ENCODE measurements around the gene CDC34. TPM values are rescaled to one million over a fixed set of nuclear protein-coding genes. Genes with fewer than 3 reads are reported as not detected.

CDC34 gene
- total and polyA plus RNA-seq, 12 donors, result 70.2 to 162 (median 77.5) TPM

- peaks cover 27 to 82% (median 64%) of the 10 kb centered on the region in 9 donors for H3K4me1 ChIP-seq
- H3K9me3 ChIP-seq, result no peaks in the 10 kb centered on the region
- intact Hi-C loops (cut with DNase I), result loop anchor here in 1 of 10 donors (5.0 kb wide), 1 partner anchor 43 kb away; the partner anchor contains the start of gene CDC34
- peaks cover 0 to 24% (median 6%) of the 10 kb centered on the region in 9 donors for H3K36me3 ChIP-seq
- H3K27ac ChIP-seq, result peak overlapping the region; percentile 85 to 98 (median 96)
- H3K4me3 ChIP-seq, result peak overlapping the region; percentile 6 to 100 (median 93)
- H3K27me3 ChIP-seq, result no peaks in the 10 kb centered on the region
- DNase-seq (peak; percentile 66 to 69), ATAC-seq (peak; percentile 13 to 67 (median 46))
- TF ChIP-seq, protein P1, sequence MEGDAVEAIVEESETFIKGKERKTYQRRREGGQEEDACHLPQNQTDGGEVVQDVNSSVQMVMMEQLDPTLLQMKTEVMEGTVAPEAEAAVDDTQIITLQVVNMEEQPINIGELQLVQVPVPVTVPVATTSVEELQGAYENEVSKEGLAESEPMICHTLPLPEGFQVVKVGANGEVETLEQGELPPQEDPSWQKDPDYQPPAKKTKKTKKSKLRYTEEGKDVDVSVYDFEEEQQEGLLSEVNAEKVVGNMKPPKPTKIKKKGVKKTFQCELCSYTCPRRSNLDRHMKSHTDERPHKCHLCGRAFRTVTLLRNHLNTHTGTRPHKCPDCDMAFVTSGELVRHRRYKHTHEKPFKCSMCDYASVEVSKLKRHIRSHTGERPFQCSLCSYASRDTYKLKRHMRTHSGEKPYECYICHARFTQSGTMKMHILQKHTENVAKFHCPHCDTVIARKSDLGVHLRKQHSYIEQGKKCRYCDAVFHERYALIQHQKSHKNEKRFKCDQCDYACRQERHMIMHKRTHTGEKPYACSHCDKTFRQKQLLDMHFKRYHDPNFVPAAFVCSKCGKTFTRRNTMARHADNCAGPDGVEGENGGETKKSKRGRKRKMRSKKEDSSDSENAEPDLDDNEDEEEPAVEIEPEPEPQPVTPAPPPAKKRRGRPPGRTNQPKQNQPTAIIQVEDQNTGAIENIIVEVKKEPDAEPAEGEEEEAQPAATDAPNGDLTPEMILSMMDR (IDR thresholded peaks at IDR 0.05), result no peak
- WGBS, 2 donors, result 19 to 28% methylated on average over 32 of the region's 32 CpGs
These were observed 43.3 kb downstream of the CDC34 start for GRCh38 chr19:574658-575526.

DNA sequence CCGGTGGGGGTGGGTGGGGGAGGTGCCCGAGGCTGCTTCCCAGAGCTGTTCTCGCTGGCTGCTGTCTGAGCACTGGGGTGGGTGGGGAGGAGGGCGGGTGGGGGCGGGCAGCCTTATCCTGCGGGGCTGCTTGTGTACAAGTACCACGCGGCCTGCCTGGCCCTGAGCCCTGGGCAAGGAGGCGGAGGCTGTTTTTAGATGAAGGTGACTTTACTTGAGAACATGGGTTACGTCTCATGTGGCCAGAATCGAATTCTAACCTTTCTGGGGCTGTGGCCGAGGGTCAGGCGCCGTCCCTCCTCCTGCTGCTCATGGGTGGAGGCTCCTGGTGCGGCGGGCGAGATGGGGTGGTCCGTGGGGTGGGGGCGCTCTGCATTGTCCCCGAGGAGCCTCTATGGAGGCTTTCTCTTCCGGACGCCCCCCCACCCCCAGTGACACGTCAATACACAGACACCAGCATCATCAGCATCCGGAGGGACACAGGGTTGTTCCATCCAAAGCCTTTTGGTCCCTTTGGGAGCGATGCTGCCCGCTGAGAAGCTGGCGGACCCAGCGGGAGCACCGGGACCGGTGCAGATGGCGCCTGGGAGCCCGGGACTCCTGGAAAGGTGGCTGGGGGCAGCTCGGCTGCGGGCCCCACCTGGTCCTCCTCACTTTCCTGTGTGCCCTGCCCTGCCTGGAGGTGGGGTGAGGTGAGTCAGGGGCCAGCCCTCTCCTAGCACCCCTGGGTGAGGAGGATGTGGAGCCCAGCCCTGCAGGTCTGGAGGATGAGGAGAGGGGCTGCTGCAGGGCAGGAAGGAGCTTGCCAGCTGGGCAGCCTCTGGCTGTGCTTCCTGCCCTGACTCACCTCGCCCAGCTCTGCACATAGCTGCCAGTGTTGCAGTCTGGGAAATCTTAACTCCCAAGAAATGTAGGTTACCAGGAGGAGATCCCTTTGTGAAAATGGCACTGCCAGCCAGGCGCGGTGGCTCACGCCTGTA is 44.3 kb downstream of the CDC34 start:
- H3K4me1 ChIP-seq, result peaks cover 27 to 89% (median 67%) of the 10 kb centered on the region in 9 donors
- WGBS, 2 donors, result 26 to 38% methylated on average over 38 of the region's 38 CpGs
- peak overlapping the region; percentile 93 to 98 (median 96) for H3K27ac ChIP-seq
- ATAC-seq (peak; percentile 18 to 69 (median 50)), DNase-seq (peak; percentile 77)
- TF ChIP-seq, protein P1 (IDR thresholded peaks at IDR 0.05), result no peak
- no peaks in the 10 kb centered on the region for H3K27me3 ChIP-seq
- intact Hi-C loops (cut with DNase I), result no loop called here
- H3K36me3 ChIP-seq, result peaks cover 0 to 33% (median 6%) of the 10 kb centered on the region in 9 donors
- H3K4me3 ChIP-seq, result peak overlapping the region; percentile 47 to 100 (median 93)
- H3K9me3 ChIP-seq, result no peaks in the 10 kb centered on the region

- Histone ChIP-seq H3K4me1 (peaks cover 20 to 88% (median 68%) of the 10 kb centered on the region in 9 donors), H3K4me3 (peak overlapping the region in 9 of 10 donors; percentile 39 to 100 (median 97))
These were observed 45.3 kb downstream of the CDC34 start for GRCh38 chr19:576768-577438.

More at GRCh38 chr19:576768-577438, 45.3 kb downstream of the CDC34 start:
- intact Hi-C loops (cut with DNase I), result no loop called here
- ATAC-seq, result no peak
- WGBS, 2 donors, result 55 to 65% methylated on average over 27 to 28 of the region's 28 CpGs
- Histone ChIP-seq H3K9me3 (no peaks in the 10 kb centered on the region), H3K27ac (peak overlapping the region; percentile 75 to 98 (median 96)), H3K27me3 (no peaks in the 10 kb centered on the region), H3K36me3 (peaks cover 0 to 43% (median 14%) of the 10 kb centered on the region in 9 donors)
- no peak for DNase-seq
- TF ChIP-seq, protein P1 (IDR thresholded peaks at IDR 0.05), result no peak
